Fibroblast of mammary gland (primary cell): ENCODE data around the gene ARMC3.
"Not testable (repeated sequence)": the region's sequence is repeated elsewhere in the genome, so short reads cannot be mapped to it uniquely, and the experiment has no call there.

Source experiments
- DNase-seq: peaks from one replicate; pipeline ENCODE4 v3.0.0-alpha.2; 2010; ENCODE audit warnings: low read depth
- H3K4me3 ChIP-seq: 2 replicates; pipeline ENCODE4 v1.5.1; 2011; ENCODE audit warnings: low read depth, mild to moderate bottlenecking, low read length, moderate library complexity; ENCODE audit not compliant: control insufficient read depth
- TF ChIP-seq, protein P1 (sequence below): conservative IDR thresholded peaks from 2 replicates; pipeline ENCODE4 v1.5.1; 2011; ENCODE audit warnings: low read depth, low read length, inconsistent platforms; ENCODE audit not compliant: control insufficient read depth, insufficient read depth

The ARMC3 gene

DNA sequence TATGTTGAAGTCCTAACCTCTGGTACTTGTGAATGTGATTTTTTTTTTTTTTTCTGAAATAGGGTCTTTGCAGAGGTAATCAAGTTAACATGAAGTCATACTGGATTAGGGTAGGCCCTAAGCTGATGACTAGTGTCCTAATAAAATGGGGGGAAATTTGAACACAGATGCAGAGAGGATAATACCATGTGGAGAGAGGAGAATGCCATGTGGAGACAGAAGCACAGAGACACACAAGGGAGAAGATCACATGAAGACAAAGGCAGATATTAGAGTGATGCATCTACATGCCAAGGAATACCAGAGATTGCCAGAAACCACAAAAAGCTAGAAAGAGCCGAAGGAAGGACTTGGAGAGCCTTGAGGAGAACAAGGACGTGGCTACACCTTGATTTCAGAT, 28.5 kb upstream of the ARMC3 start:
- no peak overlapping the region for H3K4me3 ChIP-seq
- TF ChIP-seq, protein P1, sequence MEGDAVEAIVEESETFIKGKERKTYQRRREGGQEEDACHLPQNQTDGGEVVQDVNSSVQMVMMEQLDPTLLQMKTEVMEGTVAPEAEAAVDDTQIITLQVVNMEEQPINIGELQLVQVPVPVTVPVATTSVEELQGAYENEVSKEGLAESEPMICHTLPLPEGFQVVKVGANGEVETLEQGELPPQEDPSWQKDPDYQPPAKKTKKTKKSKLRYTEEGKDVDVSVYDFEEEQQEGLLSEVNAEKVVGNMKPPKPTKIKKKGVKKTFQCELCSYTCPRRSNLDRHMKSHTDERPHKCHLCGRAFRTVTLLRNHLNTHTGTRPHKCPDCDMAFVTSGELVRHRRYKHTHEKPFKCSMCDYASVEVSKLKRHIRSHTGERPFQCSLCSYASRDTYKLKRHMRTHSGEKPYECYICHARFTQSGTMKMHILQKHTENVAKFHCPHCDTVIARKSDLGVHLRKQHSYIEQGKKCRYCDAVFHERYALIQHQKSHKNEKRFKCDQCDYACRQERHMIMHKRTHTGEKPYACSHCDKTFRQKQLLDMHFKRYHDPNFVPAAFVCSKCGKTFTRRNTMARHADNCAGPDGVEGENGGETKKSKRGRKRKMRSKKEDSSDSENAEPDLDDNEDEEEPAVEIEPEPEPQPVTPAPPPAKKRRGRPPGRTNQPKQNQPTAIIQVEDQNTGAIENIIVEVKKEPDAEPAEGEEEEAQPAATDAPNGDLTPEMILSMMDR: no peak
- DNase-seq: no peak

DNA sequence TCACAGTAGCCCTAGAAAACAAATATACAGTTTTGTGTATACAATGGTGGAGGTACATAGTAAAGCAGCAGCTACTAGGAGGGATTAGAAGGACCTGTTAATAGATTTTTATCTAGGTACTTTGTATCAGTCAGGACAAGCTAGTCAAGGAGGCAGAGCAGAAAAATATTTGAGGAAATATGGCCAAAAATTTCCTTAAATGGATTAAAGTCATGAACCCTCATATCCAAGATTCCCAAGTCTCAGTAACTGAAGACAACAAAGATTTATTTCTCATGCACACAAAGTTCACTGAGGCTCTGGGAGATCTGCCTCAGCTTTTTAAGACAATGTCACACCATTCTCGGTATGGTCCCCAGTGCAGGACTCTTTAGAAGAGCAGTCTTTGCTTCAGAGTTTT, 28.1 kb upstream of the ARMC3 start:
- TF ChIP-seq, protein P1: no peak
- DNase-seq: no peak
- H3K4me3 ChIP-seq: no peak overlapping the region

DNA sequence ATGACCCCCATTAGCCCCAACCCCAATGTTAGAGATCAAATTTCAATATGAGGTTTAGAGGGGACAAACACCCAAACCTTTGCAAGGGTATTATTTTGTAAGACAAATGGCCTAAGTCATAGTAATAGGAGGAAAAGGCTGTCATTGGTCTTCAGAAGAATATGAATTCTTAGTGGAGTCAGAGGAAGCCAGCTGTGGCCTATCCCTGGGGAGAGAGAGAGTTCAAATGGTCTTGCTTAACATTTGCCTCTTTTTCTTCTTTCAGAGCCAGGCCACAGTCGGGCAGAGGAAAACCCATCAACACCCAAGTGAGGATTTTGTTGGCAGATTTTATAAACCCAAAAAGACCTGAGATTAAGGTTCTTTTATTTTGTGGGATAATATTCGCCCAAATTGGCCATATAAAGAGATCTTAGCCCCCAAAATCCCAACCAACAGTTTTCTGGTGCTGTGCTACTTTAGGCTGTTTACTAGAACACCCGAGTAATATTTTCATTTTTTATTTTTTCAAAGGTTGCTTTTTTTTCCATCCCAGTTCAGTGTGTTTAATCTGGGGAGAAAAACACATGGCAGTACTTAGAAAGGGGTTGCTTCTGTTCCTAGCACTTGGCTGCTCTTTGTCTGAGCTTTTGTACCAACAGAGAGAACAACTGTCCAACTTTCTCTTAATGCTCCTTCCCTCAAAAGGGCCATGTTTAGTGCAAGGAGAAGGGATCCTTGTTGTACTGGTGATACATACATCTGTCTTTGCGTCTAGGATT, 26.8 kb upstream of the ARMC3 start:
- H3K4me3 ChIP-seq: no peak overlapping the region
- TF ChIP-seq, protein P1: no peak
- peak; percentile 6 for DNase-seq

DNA sequence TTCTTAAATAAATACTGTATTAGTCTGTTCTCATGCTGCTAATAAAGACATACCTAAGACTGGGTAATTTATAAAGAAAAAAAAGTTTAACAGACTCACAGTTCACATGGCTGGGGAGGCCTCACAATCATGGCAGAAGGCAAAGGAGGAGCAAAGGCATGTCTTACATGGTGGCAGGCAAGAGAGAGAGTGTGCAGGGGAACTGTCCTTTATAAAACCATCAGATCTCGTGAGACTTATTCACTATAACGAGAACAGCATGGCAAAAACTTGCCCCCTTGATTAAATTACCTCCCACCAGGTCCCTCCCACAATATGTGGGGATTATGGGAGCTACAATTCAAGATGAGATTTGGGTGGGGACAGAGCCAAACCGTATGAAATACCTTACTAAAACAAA, 25.7 kb upstream of the ARMC3 start:
- not testable (repeated sequence) for DNase-seq, H3K4me3 ChIP-seq

DNA sequence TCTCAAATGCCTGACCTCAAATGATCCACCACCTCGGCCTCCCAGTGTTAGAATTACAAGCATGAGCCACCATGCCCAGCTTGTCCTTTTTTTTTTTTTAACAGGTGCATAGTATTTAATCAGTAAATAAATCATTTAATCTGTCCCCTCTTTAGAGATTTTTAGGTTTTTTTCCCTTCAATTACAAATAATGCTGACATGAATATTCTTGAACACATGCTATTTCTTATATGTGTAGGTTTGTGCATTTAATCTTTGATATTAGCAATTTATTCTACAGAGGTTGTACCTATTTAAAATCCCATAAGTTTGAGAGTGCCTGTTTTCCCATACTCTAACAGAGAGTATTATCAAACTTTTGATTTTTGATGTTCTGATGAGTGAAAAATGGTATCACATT, 24.2 kb upstream of the ARMC3 start:
- TF ChIP-seq, protein P1: no peak
- H3K4me3 ChIP-seq: no peak overlapping the region
- no peak for DNase-seq

DNA sequence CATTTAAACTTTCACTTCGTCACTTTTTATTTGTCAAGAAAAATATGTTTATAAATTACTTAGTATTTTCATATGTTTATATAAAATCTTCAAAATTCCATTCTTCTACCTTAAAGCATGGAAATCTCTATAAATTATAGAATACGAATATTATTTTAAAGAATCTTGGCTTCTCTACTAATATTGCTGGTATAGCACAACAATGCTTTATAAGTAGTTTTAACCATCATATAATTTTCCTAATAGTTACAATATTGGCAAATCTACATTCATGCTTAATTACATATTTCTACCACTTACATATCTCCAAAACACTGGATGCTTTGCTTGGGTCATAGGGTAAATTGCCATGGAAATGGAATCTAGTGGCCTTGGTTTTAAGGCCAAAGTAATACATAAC, 21.1 kb upstream of the ARMC3 start:
- no peak for DNase-seq
- TF ChIP-seq, protein P1: no peak
- no peak overlapping the region for H3K4me3 ChIP-seq

DNA sequence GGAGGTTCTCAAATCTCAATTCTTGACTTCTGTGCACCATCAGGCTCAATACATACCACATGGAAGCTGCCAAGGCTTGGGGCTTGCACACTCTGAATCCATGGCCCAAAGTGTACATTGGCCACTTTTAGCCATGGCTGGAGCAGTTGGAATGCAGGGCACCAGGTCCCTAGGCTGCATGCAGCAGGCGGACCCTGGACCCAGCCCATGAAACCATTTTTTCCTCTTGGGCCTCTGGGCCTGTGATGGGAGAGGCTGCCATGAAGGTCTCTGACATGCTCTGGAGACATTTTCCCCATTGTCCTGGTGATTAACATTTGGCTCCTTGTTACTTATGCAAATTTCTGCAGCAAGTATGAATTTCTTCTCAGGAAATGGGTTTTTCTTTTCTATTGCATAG, 19.0 kb upstream of the ARMC3 start:
- DNase-seq: no peak
- TF ChIP-seq, protein P1: no peak

DNA sequence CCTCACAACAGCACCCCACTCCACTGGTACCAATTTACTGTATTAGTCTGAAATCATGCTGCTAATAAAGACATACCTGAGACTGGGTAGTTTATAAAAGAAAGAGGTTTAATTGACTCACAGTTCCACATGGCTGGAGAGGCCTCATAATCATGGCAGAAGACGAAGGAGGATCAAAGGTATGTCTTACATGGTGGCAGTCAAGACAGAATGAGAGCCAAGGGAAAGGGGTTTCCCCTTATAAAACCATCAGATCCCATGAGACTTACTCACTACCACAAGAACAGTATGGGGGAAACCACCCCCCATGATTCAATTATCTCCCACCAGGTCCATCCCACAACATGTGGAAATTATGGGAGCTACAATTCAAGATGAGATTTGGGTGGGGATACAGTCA, 18.2 kb upstream of the ARMC3 start:
- not testable (repeated sequence) for H3K4me3 ChIP-seq, DNase-seq

More for the DNA sequence above, 19.0 kb upstream of the ARMC3 start:
- H3K4me3 ChIP-seq: no peak overlapping the region
